Measurements from ENCODE around the gene CFAP410.

Gene CFAP410

GRCh38 chr21:44329086-44329889 is 9.9 kb downstream of the CFAP410 start:
- no peak for DNase-seq

- no peak for DNase-seq
Measured at GRCh38 chr21:44328242-44328895, 10.8 kb downstream of the CFAP410 start.

DNA sequence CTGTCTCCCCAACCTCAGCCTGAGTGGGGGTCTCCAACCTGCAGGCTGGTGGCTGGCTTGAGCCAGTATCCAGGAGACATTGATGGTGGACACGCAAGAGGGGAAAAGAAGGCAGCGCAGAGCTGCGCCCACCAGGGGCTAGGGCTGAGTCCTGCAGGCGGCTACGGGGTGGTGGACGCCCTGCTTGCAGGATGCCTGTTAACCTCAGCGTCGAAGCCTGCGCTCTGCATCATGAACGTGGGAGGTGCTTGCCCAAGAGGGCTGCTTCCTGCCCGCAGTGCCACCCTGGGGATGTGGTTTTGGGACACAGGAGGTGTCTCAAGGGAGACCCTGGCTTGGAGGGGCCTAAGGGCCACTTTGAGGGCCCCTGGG is 11.6 kb downstream of the CFAP410 start:
- no peak for DNase-seq

DNA sequence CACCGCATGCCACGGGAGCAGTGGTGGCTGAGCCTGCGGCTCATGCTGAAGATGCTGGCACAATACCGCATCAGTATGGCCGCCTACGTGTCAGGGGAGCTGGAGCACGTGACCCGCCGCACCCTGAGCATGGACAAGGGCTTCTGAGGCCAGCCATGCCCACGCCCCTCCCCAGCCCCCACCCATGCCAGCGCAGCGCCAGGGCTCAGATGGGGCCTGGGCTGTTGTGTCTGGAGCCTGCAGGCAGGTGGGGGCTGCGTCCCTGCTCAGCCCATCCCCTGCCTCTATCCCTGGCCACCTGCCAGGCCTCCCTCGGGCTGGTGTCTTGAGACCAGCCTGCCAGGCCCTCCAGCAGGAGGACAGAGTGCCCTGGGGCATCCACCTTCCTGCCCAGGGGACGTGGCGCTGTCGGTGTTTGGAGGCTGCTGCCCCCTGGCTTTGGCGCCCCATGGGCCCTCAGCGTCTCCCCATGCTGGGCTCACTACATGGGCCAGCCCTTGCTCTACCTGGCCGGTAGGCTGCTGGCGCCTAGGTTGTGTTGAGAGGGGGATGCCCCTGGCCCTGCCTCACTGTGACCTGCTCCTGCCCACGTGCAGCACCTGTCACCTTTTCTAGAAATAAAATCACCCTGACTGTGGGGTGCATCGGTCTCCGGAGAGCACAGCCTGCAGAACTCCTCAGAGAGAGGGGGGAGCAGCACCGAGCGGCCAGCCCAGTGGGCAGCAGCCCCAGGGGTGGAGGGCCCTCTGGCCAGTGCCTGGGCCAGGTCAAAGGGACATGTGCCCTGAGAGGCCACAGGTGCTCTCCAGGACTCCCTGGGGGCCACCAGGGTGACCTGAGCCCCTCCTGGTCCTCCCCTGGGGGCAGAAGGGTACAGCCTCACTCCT is 12.2 kb downstream of the CFAP410 start:
- no peak for DNase-seq

- no peak for DNase-seq
Measured at GRCh38 chr21:44326272-44326647, 12.9 kb downstream of the CFAP410 start.

GRCh38 chr21:44325386-44326271 is 13.6 kb downstream of the CFAP410 start:
- DNase-seq, result no peak

DNA sequence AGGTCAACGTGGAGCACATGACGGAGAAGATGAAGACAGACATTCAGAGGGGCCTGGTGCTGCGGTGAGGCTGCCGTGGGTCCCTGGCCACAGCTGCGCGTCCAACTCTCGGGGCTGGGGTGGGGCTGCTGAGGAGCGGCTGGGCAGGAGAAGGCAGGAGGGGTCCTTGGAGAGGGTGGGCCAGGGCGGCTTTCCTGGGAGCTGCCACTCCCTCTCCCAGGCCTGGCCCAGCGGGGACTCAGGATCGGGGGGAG is 14.4 kb downstream of the CFAP410 start:
- DNase-seq, result no peak

GRCh38 chr21:44324106-44324853 is 14.9 kb downstream of the CFAP410 start:
- DNase-seq, result no peak

DNA sequence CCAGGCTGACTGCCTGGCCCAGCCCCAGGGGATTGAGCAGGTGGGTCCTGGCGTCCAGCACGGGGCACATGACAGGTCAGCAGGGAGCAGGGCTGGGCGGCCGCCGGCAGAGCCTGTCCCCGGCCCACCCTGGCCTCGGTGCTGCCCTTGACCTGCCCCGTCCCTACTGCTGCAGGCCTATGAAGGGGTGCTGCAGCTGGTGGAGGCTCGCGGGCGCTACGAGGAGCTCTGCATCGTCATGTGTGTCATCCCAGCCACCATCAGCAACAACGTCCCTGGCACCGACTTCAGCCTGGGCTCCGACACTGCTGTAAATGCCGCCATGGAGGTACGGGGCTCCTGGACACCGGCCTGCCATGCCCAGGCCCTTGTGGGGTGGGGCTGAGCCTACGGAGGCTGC is 15.6 kb downstream of the CFAP410 start:
- DNase-seq, result no peak

- no peak for DNase-seq
Measured at GRCh38 chr21:44322621-44323325, 16.4 kb downstream of the CFAP410 start.

- no peak for DNase-seq
Measured at GRCh38 chr21:44321846-44322450, 17.2 kb downstream of the CFAP410 start.

DNA sequence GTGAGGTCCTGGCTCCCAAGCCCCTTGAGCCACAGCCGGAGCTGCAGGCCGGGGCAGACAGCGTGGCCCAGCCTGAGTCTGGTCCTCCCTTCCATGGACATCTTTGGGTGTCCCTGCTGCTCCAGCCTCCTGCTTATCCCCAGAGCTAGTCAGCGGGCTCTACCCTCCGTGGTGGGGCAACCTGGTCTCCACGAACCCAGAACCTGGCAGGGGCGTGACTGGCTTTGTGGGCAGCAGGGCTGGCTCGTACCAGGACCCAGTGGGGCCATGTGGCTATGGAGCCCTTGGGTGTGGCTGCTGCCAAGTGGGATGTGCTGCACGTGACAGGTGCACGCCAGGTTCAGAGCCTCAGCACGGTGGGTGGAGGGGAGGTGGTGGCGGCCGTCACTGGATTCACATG is 18.3 kb downstream of the CFAP410 start:
- DNase-seq, result no peak

DNA sequence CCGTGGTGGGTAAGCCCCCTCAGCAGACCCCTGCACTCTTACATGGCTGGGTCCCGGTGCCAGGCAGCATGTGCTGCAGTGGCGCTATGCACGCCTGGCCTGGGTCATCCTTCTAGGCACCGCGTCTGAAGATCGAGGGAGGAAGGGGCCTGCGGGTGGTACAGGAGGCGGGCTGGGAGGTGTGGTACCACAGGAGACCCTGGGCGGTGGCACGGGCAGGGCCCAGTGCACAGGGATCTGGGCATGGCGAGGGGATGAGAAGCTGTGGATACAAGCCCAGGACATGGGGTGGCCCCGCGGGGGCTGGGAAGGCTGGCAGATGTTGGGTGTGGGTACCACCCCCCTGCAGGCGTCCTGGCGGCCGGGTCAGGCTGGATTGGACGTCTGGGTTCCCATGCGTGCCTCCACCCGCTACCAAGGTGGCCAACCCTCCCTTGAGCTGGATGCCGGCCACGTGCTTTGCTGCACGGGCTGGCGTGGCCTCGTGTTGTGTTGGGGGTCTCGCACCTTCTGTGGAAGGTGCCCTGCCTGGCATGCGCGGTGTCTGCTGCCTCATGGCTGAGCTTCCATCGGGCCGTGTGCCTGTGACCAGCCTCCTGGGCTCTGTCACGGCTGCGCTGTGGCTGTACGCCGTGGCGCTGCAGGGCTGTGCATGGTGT is 19.7 kb downstream of the CFAP410 start:
- DNase-seq, result no peak

- DNase-seq, result no peak
Measured at GRCh38 chr21:44318489-44319285, 20.5 kb downstream of the CFAP410 start.

GRCh38 chr21:44317871-44318270 is 21.3 kb downstream of the CFAP410 start:
- no peak for DNase-seq

- no peak for DNase-seq
Measured at GRCh38 chr21:44317241-44317782, 21.9 kb downstream of the CFAP410 start.

GRCh38 chr21:44316277-44316900 is 22.8 kb downstream of the CFAP410 start:
- no peak for DNase-seq

DNA sequence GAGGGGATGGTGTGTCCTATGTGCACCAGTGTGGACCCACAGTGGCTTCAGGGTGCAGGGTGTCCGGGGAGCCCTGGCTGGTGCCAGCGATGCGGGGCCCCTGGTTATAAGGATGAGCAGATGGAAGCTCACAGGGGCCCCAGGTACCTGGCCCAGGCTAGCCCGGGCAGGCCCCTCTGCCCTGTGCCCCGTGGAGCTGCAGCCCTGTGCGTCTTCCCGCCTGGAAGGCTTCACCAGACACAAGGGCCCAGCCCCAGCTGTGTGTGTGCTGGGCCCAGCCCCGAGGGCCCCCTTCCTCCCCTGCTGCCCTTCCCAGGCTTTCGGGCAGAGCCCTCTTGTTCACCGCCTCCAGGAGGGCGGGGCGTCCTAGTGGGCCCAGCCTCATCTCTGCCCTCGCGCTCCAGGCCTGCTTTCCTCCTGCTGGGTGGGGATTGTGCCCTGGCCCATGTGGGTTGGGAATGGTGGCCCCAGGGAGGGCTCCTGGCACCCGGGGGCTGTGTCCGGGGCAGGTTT is 23.4 kb downstream of the CFAP410 start:
- no peak for DNase-seq

- DNase-seq, result no peak
Measured at GRCh38 chr21:44314561-44314960, 24.6 kb downstream of the CFAP410 start.
